ENCODE results near the gene PEX14.

Gene PEX14

DNA sequence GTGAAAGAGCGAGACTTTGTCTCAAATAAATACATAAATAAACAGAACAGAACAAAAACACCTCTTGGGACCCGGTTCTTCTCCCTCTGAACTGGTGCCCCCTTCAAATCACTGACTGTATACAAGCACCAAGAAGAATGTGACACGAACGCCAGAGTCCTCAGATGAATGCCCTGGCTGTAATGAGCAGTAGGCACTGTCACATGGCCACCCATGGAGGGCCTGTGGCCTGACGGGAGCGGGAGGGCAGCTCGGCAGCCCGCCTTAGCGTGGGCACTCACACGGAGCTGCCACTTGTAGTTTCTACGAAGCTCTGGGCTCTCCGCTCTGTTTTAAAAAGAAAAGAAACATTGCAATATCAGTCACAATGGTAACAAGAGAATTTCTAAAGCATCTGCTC, 146.0 kb downstream of the PEX14 start:
- H3K9ac ChIP-seq (ENCODE audit: low read length) = no peak overlapping the region
- H3K4me1 ChIP-seq (ENCODE audit: insufficient read depth, low read length, severe bottlenecking) = no peaks in the 10 kb centered on the region
- H3K9me2 ChIP-seq (ENCODE audit: low read depth, low read length) = no peaks in the 10 kb centered on the region
- no peaks in the 10 kb centered on the region for H3K79me2 ChIP-seq (ENCODE audit: insufficient read depth, low read length)
- no peak overlapping the region for H2AFZ ChIP-seq (ENCODE audit: low read length)
- H3F3A ChIP-seq (ENCODE audit: insufficient read depth, low read length) = no peaks in the 10 kb centered on the region
- no peaks in the 10 kb centered on the region for H3K9me3 ChIP-seq (ENCODE audit: low read length)
- no peaks in the 10 kb centered on the region for H3K36me3 ChIP-seq (ENCODE audit: insufficient read depth, low read length)
- no peaks in the 10 kb centered on the region for H4K20me1 ChIP-seq (ENCODE audit: insufficient read depth, low read length)
- H3K27me3 ChIP-seq (ENCODE audit: insufficient read depth, low read length) = no peaks in the 10 kb centered on the region
- no peak overlapping the region for H3K4me2 ChIP-seq (ENCODE audit: low read length)
- no peak overlapping the region for H3K4me3 ChIP-seq (ENCODE audit: low read depth, low read length, poor library complexity, severe bottlenecking)
- H3K27ac ChIP-seq (ENCODE audit: low read depth, low read length, poor library complexity, severe bottlenecking) = no peak overlapping the region
- TF ChIP-seq EZH2 (IDR thresholded peaks at IDR 0.05; ENCODE audit: borderline replicate concordance, low read length) = no peak
- TF ChIP-seq, protein P1, sequence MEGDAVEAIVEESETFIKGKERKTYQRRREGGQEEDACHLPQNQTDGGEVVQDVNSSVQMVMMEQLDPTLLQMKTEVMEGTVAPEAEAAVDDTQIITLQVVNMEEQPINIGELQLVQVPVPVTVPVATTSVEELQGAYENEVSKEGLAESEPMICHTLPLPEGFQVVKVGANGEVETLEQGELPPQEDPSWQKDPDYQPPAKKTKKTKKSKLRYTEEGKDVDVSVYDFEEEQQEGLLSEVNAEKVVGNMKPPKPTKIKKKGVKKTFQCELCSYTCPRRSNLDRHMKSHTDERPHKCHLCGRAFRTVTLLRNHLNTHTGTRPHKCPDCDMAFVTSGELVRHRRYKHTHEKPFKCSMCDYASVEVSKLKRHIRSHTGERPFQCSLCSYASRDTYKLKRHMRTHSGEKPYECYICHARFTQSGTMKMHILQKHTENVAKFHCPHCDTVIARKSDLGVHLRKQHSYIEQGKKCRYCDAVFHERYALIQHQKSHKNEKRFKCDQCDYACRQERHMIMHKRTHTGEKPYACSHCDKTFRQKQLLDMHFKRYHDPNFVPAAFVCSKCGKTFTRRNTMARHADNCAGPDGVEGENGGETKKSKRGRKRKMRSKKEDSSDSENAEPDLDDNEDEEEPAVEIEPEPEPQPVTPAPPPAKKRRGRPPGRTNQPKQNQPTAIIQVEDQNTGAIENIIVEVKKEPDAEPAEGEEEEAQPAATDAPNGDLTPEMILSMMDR (IDR thresholded peaks at IDR 0.05; ENCODE audit: low read length) = no peak

DNA sequence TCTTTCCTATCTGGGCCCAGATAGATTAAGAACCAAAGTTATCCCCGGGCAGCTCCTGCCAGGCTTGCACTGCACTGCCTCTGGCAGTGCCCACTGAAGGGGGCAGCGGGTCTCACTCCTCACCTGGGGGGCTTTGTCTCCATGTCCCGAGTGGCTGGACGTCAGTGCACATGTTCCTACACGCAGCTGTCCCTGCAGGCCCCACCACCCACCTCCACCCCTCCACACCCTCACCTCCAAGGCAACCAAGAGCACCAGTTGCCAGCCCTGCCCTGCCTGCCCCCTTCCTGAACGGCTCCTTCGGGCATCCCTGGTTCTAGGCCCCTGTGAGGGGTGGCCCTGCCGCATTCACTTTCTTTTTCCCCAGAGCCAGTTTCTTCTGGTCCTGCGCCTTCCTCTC, 147.2 kb downstream of the PEX14 start:
- H3K36me3 ChIP-seq (ENCODE audit: insufficient read depth, low read length) = no peaks in the 10 kb centered on the region
- no peaks in the 10 kb centered on the region for H3K79me2 ChIP-seq (ENCODE audit: insufficient read depth, low read length)
- H3K4me1 ChIP-seq (ENCODE audit: insufficient read depth, low read length, severe bottlenecking) = no peaks in the 10 kb centered on the region
- H3K4me2 ChIP-seq (ENCODE audit: low read length) = no peak overlapping the region
- H4K20me1 ChIP-seq (ENCODE audit: insufficient read depth, low read length) = no peaks in the 10 kb centered on the region
- no peaks in the 10 kb centered on the region for H3K27me3 ChIP-seq (ENCODE audit: insufficient read depth, low read length)
- H3K9me3 ChIP-seq (ENCODE audit: low read length) = no peaks in the 10 kb centered on the region
- no peak overlapping the region for H3K9ac ChIP-seq (ENCODE audit: low read length)
- TF ChIP-seq, protein P1 (IDR thresholded peaks at IDR 0.05; ENCODE audit: low read length) = no peak
- no peak for TF ChIP-seq EZH2 (IDR thresholded peaks at IDR 0.05; ENCODE audit: borderline replicate concordance, low read length)
- no peak overlapping the region for H2AFZ ChIP-seq (ENCODE audit: low read length)
- H3K27ac ChIP-seq (ENCODE audit: low read depth, low read length, poor library complexity, severe bottlenecking) = no peak overlapping the region
- H3F3A ChIP-seq (ENCODE audit: insufficient read depth, low read length) = no peaks in the 10 kb centered on the region
- H3K9me2 ChIP-seq (ENCODE audit: low read depth, low read length) = no peaks in the 10 kb centered on the region
- H3K4me3 ChIP-seq (ENCODE audit: low read depth, low read length, poor library complexity, severe bottlenecking) = no peak overlapping the region

DNA sequence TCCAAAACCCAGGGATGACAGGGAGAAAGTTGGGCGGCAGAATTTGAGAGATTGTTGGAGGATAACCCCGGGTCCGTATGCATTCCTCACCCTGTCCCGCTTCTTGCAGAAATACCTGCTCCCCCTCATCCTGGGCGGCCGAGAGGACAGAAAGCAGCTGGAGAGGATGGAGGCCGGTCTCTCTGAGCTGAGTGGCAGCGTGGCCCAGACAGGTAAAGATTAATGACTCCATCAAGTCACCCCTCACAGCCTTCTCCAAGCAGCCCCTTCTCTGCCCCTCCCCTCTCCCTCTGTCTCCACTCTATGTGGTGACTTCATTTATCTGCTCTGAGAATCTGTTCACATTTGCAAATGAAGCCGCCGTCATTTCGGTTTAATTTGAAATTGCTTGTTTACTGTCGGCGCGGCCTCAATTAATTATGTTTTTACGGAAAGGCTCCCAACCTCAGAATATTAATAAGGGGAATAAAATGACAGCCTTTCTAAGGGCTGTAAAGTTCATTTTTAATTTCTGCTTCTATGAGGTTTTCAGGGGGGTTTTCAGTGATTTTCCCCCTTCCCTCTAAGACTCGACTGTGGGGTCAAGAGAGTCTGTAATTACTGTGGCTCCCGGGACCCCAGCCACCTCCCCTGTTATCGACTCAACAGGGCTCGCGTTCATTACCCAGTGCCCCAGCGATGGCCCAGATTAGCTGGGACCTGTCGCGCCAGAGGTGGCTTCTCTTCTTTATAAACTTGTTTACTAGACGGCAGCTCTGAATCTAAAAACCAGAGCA, 148.3 kb downstream of the PEX14 start:
- no peaks in the 10 kb centered on the region for H3K4me1 ChIP-seq (ENCODE audit: insufficient read depth, low read length, severe bottlenecking)
- H3K79me2 ChIP-seq (ENCODE audit: insufficient read depth, low read length) = no peaks in the 10 kb centered on the region
- no peak overlapping the region for H3K4me2 ChIP-seq (ENCODE audit: low read length)
- no peaks in the 10 kb centered on the region for H3K36me3 ChIP-seq (ENCODE audit: insufficient read depth, low read length)
- H2AFZ ChIP-seq (ENCODE audit: low read length) = no peak overlapping the region
- no peaks in the 10 kb centered on the region for H3K27me3 ChIP-seq (ENCODE audit: insufficient read depth, low read length)
- no peak for TF ChIP-seq EZH2 (IDR thresholded peaks at IDR 0.05; ENCODE audit: borderline replicate concordance, low read length)
- TF ChIP-seq, protein P1 (IDR thresholded peaks at IDR 0.05; ENCODE audit: low read length) = no peak
- H4K20me1 ChIP-seq (ENCODE audit: insufficient read depth, low read length) = no peaks in the 10 kb centered on the region
- H3K27ac ChIP-seq (ENCODE audit: low read depth, low read length, poor library complexity, severe bottlenecking) = no peak overlapping the region
- H3K4me3 ChIP-seq (ENCODE audit: low read depth, low read length, poor library complexity, severe bottlenecking) = no peak overlapping the region
- H3K9ac ChIP-seq (ENCODE audit: low read length) = no peak overlapping the region
- no peaks in the 10 kb centered on the region for H3K9me2 ChIP-seq (ENCODE audit: low read depth, low read length)
- no peaks in the 10 kb centered on the region for H3F3A ChIP-seq (ENCODE audit: insufficient read depth, low read length)
- H3K9me3 ChIP-seq (ENCODE audit: low read length) = no peaks in the 10 kb centered on the region
